Upper lobe of left lung (tissue), 6 donors: ENCODE data around the gene PXN. TPM values are rescaled to one million over a fixed set of nuclear protein-coding genes. Genes with fewer than 3 reads are reported as not detected.

Experiments
- ATAC-seq, 2 donors: fragments of 200-7000 bp; cut with Tn5 transposase; one replicate each; pipeline ENCODE4 v1.9.1; 2022; ENCODE audit warnings: mild to moderate bottlenecking in 2 of 2, moderate library complexity in 2 of 2; ENCODE audit not compliant: low FRiP score in 2 of 2
- DNase-seq, 2 donors: peaks; one replicate each; pipeline ENCODE4 v3.0.0-alpha.2; 2019 to 2020
- H3K27ac ChIP-seq, 4 donors: fragments of 200-600 bp; sonication (generic); one replicate each; pipeline ENCODE4 v1.5.1; 2016 to 2019
- H3K27me3 ChIP-seq, 4 donors: fragments of 200-600 bp; sonication (generic); one replicate each; pipeline ENCODE4 v1.5.1; 2017 to 2019
- H3K36me3 ChIP-seq, 4 donors: fragments of 200-600 bp; sonication (generic); one replicate each; pipeline ENCODE4 v1.5.1; 2016 to 2019
- H3K4me1 ChIP-seq, 4 donors: fragments of 200-600 bp; sonication (generic); one replicate each; pipeline ENCODE4 v1.5.1; 2018 to 2019
- H3K4me3 ChIP-seq, 4 donors: fragments of 200-600 bp; sonication (generic); one replicate each; pipeline ENCODE4 v1.5.1; 2017 to 2019; ENCODE audit warnings: mild to moderate bottlenecking in 2 of 4, moderate library complexity in 1 of 4
- H3K9me3 ChIP-seq, 4 donors: fragments of 200-600 bp; sonication (generic); one replicate each; pipeline ENCODE4 v1.5.1; 2018 to 2019
- CTCF ChIP-seq, 6 experiments: fragments of 450-650 bp in 4 of 6; fragments of 200-600 bp in 2 of 6; sonication (generic) in 2 of 6; IDR thresholded peaks; one replicate each; pipeline ENCODE4 v1.5.1; 2016 to 2019; ENCODE audit warnings: antibody characterized with exemption in 6 of 6
- EP300 ChIP-seq, 4 donors: sonication (generic); formaldehyde crosslinking; IDR thresholded peaks; one replicate each; pipeline ENCODE4 v1.5.1; 2017; ENCODE audit warnings: antibody characterized with exemption in 4 of 4, control low read depth in 2 of 4
- POLR2A ChIP-seq, 4 donors: fragments of 450-650 bp; IDR thresholded peaks; one replicate each; pipeline ENCODE4 v1.5.1; 2016 to 2017; ENCODE audit warnings: antibody characterized with exemption in 4 of 4, mild to moderate bottlenecking in 2 of 4
- POLR2AphosphoS5 ChIP-seq, 2 donors: sonication (generic); formaldehyde crosslinking; IDR thresholded peaks; one replicate each; pipeline ENCODE4 v1.5.1; 2017; ENCODE audit warnings: antibody characterized with exemption in 2 of 2
- WGBS, 2 donors: methylation state at CpG; one replicate each; pipeline ENCODE4 v1.1.5; 2017 to 2018; 5-methylcytosine and 5-hydroxymethylcytosine counted together
- total RNA-seq, 6 donors: library from RNA; depleted of rRNA in 4 of 6; stranded (reverse); fragments of >200 nt in 4 of 6; gene quantifications; one replicate each; pipeline versions ENCODE4 v1.1.0 to v1.2.1, GENCODE V29; 2016 to 2021
- donor health status: DM: no; HTN: no; CAD: no; lungs with moderate emphysema.
- donor health status: DM: no; HTN: yes; CAD: no; lungs with severe emphysema.

Gene PXN
- total RNA-seq, 6 donors from 2014 or later = 67.8 to 210 (median 116) TPM

GRCh38 chr12:120223458-120224303 lies 41.8 kb downstream of the PXN start:
- no peak for ATAC-seq
- H3K36me3 ChIP-seq = peaks cover 40 to 68% (median 55%) of the 10 kb centered on the region in 4 donors
- H3K4me1 ChIP-seq = peaks cover 45 to 57% (median 48%) of the 10 kb centered on the region in 4 donors
- TF ChIP-seq CTCF (IDR thresholded peaks at IDR 0.05) (no peak), POLR2A (IDR thresholded peaks at IDR 0.05) (no peak), EP300 (IDR thresholded peaks at IDR 0.05) (no peak), POLR2AphosphoS5 (IDR thresholded peaks at IDR 0.05) (no peak)
- WGBS, 2 donors = 75 to 89% methylated on average over 15 to 19 of the region's 19 CpGs
- peak in 1 of 2 donors; percentile 40 for DNase-seq
- peak overlapping the region in 3 of 4 donors; percentile 35 to 49 (median 43) for H3K4me3 ChIP-seq
- H3K27me3 ChIP-seq = no peaks in the 10 kb centered on the region
- peak overlapping the region; percentile 84 to 93 (median 86) for H3K27ac ChIP-seq
- H3K9me3 ChIP-seq = no peaks in the 10 kb centered on the region

- H3K36me3 ChIP-seq = peaks cover 40 to 81% (median 64%) of the 10 kb centered on the region in 4 donors
- WGBS, 2 donors = 90 to 100% methylated on average over 6 to 12 of the region's 12 CpGs
- TF ChIP-seq POLR2A (IDR thresholded peaks at IDR 0.05) (no peak), EP300 (IDR thresholded peaks at IDR 0.05) (no peak), POLR2AphosphoS5 (IDR thresholded peaks at IDR 0.05) (no peak), CTCF (IDR thresholded peaks at IDR 0.05) (no peak)
These were observed 43.2 kb downstream of the PXN start for GRCh38 chr12:120222288-120222832.

GRCh38 chr12:120221576-120221900 lies 44.0 kb downstream of the PXN start:
- 89 to 96% methylated on average over 13 of the region's 13 CpGs for WGBS, 2 donors
- DNase-seq = peak in 1 of 2 donors; percentile 55

More at GRCh38 chr12:120222288-120222832, 43.2 kb downstream of the PXN start:
- no peak for ATAC-seq
- H3K4me3 ChIP-seq = no peak overlapping the region
- H3K27me3 ChIP-seq = no peaks in the 10 kb centered on the region
- peak in 1 of 2 donors; percentile 58 for DNase-seq
- H3K4me1 ChIP-seq = peaks cover 33 to 45% (median 34%) of the 10 kb centered on the region in 4 donors
- no peaks in the 10 kb centered on the region for H3K9me3 ChIP-seq
- H3K27ac ChIP-seq = no peak overlapping the region

GRCh38 chr12:120220838-120221575 lies 44.5 kb downstream of the PXN start:
- Histone ChIP-seq H3K27ac (no peak overlapping the region), H3K36me3 (peaks cover 40 to 84% (median 72%) of the 10 kb centered on the region in 4 donors), H3K9me3 (no peaks in the 10 kb centered on the region), H3K4me1 (peaks cover 22 to 33% (median 24%) of the 10 kb centered on the region in 4 donors), H3K4me3 (no peak overlapping the region), H3K27me3 (no peaks in the 10 kb centered on the region)
- WGBS, 2 donors = 77 to 86% methylated on average over 8 to 9 of the region's 10 CpGs
- ATAC-seq (no peak), DNase-seq (no peak)
- TF ChIP-seq POLR2A (IDR thresholded peaks at IDR 0.05) (no peak), POLR2AphosphoS5 (IDR thresholded peaks at IDR 0.05) (no peak), EP300 (IDR thresholded peaks at IDR 0.05) (no peak), CTCF (IDR thresholded peaks at IDR 0.05) (no peak)

More at GRCh38 chr12:120221576-120221900, 44.0 kb downstream of the PXN start:
- H3K36me3 ChIP-seq = peaks cover 40 to 84% (median 70%) of the 10 kb centered on the region in 4 donors
- no peak overlapping the region for H3K4me3 ChIP-seq
- H3K4me1 ChIP-seq = peaks cover 27 to 38% (median 29%) of the 10 kb centered on the region in 4 donors
- no peak overlapping the region for H3K27ac ChIP-seq
- H3K27me3 ChIP-seq = no peaks in the 10 kb centered on the region
- no peak for ATAC-seq
- no peaks in the 10 kb centered on the region for H3K9me3 ChIP-seq
- TF ChIP-seq CTCF (IDR thresholded peaks at IDR 0.05) (no peak), POLR2AphosphoS5 (IDR thresholded peaks at IDR 0.05) (no peak), POLR2A (IDR thresholded peaks at IDR 0.05) (no peak), EP300 (IDR thresholded peaks at IDR 0.05) (no peak)
